SK-N-MC (cell line): Measurements from ENCODE around the gene HOXD4.

ENCODE experiments used
- EZH2 ChIP-seq: fragments of 200-600 bp; sonication (generic); IDR thresholded peaks from one replicate; pipeline ENCODE4 v1.6.1; 2017; ENCODE audit warnings: antibody characterized with exemption
- POLR2AphosphoS5 ChIP-seq: IDR thresholded peaks from 2 replicates; pipeline ENCODE4 v1.6.1; 2012; ENCODE audit warnings: mild to moderate bottlenecking, low read depth, low read length, borderline replicate concordance

- TF ChIP-seq POLR2AphosphoS5 (no peak), EZH2 (no peak)
Observed at GRCh38 chr2:176158186-176158591, 6.8 kb downstream of the HOXD4 start.
